Mucosa of descending colon (tissue), 3 donors: Measurements from ENCODE around the gene PEMT. TPM values are rescaled to one million over a fixed set of nuclear protein-coding genes. Genes with fewer than 3 reads are reported as not detected.
"Not testable (repeated sequence)": the region's sequence is repeated elsewhere in the genome, so short reads cannot be mapped to it uniquely, and the experiment has no call there.

Experiments used
- ATAC-seq: fragments of 200-7000 bp; cut with Tn5 transposase; one replicate; pipeline ENCODE4 v1.9.1; 2020; ENCODE audit warnings: mild to moderate bottlenecking, moderate library complexity
- DNase-seq, 3 donors: peaks; one replicate each; pipeline ENCODE4 v3.0.0-alpha.2; 2020
- H3K36me3 ChIP-seq: fragments of 200-600 bp; one replicate; pipeline ENCODE4 v1.8.0; 2021; ENCODE audit warnings: low read depth, mild to moderate bottlenecking
- H3K4me1 ChIP-seq: fragments of 200-600 bp; one replicate; pipeline ENCODE4 v1.8.0; 2021; ENCODE audit warnings: low read depth, mild to moderate bottlenecking
- H3K4me3 ChIP-seq: fragments of 200-600 bp; one replicate; pipeline ENCODE4 v1.8.0; 2021; ENCODE audit warnings: mild to moderate bottlenecking
- H3K9me3 ChIP-seq: fragments of 200-600 bp; one replicate; pipeline ENCODE4 v1.8.0; 2021; ENCODE audit warnings: mild to moderate bottlenecking
- CTCF ChIP-seq: fragments of 200-600 bp; IDR thresholded peaks from one replicate; pipeline ENCODE4 v1.8.0; 2022; ENCODE audit warnings: antibody characterized with exemption, mild to moderate bottlenecking
- intact Hi-C, 2 donors: fragments of 100-400 bp; cut with DNase I in 1 of 2; cut with micrococcal nuclease in 1 of 2; formaldehyde crosslinking; loops; one replicate each; pipeline versions ENCODE4 v1.11.0 to v1.11.1; 2022; cut with DNase I, micrococcal nuclease
- total RNA-seq, 3 donors: library from RNA; stranded (reverse); fragmentation: NEBNext Ultra II Directional in 2 of 3; extraction: Animal tissue kit (Norgen Biotek cat#: 25700) in 2 of 3; gene quantifications; one replicate each; pipeline versions ENCODE4 v1.2.1 to v1.2.4, GENCODE V29; 2021 to 2023
- donor health status: DM: no; HTN: no; CAD: no; lungs with moderate emphysema.
- donor health status: DM: no; HTN: no; CAD: no.
- donor health status: DM: no; HTN: yes; CAD: no.

PEMT gene
- total RNA-seq, 3 donors from 2014 or later = 15.4 to 18.3 (median 16.1) TPM

DNA sequence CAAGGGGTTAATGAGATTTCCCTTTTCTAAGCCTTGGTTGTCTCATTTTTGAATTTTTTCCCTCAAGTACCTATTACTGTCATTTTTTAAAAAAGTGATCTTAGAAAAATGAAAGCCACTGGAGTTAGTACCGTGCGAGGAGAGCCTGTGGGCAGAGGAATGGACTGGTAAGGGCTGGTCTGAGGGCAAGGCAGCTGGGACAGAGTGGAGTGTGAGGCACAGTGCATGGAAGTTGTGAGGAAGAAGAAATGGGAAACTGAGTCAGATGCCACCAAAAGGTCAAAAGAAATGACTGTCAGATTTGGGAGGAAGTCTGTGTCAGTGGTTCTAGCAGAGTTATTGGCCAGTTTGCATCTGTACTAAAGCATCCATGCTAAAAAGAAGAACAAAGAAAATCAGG, 103.5 kb downstream of the PEMT start:
- H3K36me3 ChIP-seq = no peaks in the 10 kb centered on the region
- intact Hi-C loops = no loop called here
- no peak for ATAC-seq
- H3K9me3 ChIP-seq = no peaks in the 10 kb centered on the region
- no peak for TF ChIP-seq CTCF
- H3K4me1 ChIP-seq = peaks cover 1% of the 10 kb centered on the region
- no peak for DNase-seq
- H3K4me3 ChIP-seq = no peak overlapping the region

DNA sequence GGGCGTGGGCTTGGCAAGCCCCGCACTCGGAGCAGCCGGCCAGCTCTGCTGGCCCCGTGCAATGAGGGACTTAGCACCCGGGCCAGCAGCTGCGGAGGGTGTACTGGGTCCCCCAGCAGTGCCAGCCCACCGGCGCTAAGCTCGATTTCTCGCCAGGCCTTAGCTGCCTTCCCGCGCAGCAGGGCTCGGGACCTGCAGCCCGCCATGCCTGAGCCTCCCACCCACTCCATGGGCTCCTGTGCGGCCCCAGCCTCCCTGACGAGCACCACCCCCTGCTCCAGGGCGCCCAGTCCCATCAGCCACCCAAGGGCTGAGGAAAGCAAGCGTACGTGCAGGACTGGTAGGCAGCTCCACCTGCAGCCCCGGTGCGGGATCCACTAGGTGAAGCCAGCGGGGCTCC, 105.1 kb downstream of the PEMT start:
- H3K9me3 ChIP-seq, H3K4me3 ChIP-seq, ATAC-seq, intact Hi-C loops, DNase-seq, H3K4me1 ChIP-seq, H3K36me3 ChIP-seq: not testable (repeated sequence)

GRCh38 chr17:17485420-17485819, 106.1 kb downstream of the PEMT start:
- no peaks in the 10 kb centered on the region for H3K36me3 ChIP-seq
- DNase-seq = no peak
- ATAC-seq = no peak
- H3K4me3 ChIP-seq = no peak overlapping the region
- intact Hi-C loops = no loop called here
- H3K9me3 ChIP-seq = no peaks in the 10 kb centered on the region
- TF ChIP-seq CTCF = no peak
- peaks cover 10% of the 10 kb centered on the region for H3K4me1 ChIP-seq

- TF ChIP-seq CTCF = no peak
- no peaks in the 10 kb centered on the region for H3K9me3 ChIP-seq
- peaks cover 10% of the 10 kb centered on the region for H3K4me1 ChIP-seq
- no peak overlapping the region for H3K4me3 ChIP-seq
- H3K36me3 ChIP-seq = no peaks in the 10 kb centered on the region
- DNase-seq (no peak), ATAC-seq (no peak)
- intact Hi-C loops = no loop called here
Observed at GRCh38 chr17:17484451-17484899, 107.0 kb downstream of the PEMT start.

GRCh38 chr17:17481860-17482259, 109.6 kb downstream of the PEMT start:
- ATAC-seq = no peak
- intact Hi-C loops = no loop called here
- no peaks in the 10 kb centered on the region for H3K36me3 ChIP-seq

DNA sequence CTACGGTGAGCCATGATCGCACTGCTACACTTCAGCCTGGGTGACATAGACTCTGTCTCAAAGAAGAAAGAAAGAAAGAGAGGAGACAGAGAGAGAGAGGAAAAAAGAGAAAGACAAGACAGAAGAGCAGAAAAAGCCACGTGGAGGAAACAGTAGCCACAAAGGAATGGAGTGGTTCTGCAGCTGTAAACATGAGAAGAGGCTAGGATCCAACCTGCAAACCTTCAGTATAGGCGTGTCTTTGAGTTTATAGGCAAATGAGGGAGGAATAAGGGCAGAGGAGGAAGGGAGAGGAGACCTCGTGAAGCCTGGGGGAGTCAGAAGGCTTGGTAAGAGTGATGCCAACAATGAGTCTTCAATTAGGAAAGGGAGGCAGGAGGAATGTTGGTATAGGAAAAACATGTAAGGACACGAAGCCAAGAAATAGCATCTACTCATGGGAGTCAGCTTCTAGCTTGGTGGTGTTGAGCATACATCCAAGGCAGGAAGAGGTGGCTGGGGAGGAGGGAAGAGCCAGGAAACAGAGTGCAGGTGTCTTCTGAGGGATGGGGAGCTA, 110.8 kb downstream of the PEMT start:
- TF ChIP-seq CTCF = no peak
- no peak for ATAC-seq
- H3K4me1 ChIP-seq = peaks cover 27% of the 10 kb centered on the region
- intact Hi-C loops = no loop called here
- no peaks in the 10 kb centered on the region for H3K36me3 ChIP-seq
- no peaks in the 10 kb centered on the region for H3K9me3 ChIP-seq
- no peak overlapping the region for H3K4me3 ChIP-seq
- no peak for DNase-seq

More at GRCh38 chr17:17481860-17482259, 109.6 kb downstream of the PEMT start:
- Histone ChIP-seq H3K9me3 (no peaks in the 10 kb centered on the region), H3K4me3 (no peak overlapping the region), H3K4me1 (peaks cover 27% of the 10 kb centered on the region)
- TF ChIP-seq CTCF = no peak
- no peak for DNase-seq
